Ovary (tissue), 9 donors: Measurements from ENCODE around the gene KIF26B. TPM values are rescaled to one million over a fixed set of nuclear protein-coding genes. Genes with fewer than 3 reads are reported as not detected.

Source experiments
- DNase-seq, 5 donors: peaks; one replicate each; pipeline ENCODE4 v3.0.0-alpha.2; 2019 to 2020
- H3K27ac ChIP-seq, 2 donors: fragments of 200-600 bp; one replicate each; pipeline versions ENCODE4 v1.5.1 to v1.8.0; 2019 to 2022
- H3K27me3 ChIP-seq: fragments of 200-600 bp; one replicate; pipeline ENCODE4 v1.8.0; 2022
- H3K36me3 ChIP-seq: fragments of 200-600 bp; sonication (generic); one replicate; pipeline ENCODE4 v1.5.1; 2019
- H3K4me1 ChIP-seq: one replicate; pipeline ENCODE4 v1.8.1; 2013; ENCODE audit warnings: mild to moderate bottlenecking, moderate library complexity; ENCODE audit not compliant: insufficient read depth
- H3K4me3 ChIP-seq: fragments of 200-600 bp; sonication (generic); one replicate; pipeline ENCODE4 v1.5.1; 2017
- H3K9me3 ChIP-seq, 2 donors: fragments of 200-600 bp in 1 of 2; sonication (generic) in 1 of 2; one replicate each; pipeline versions ENCODE4 v1.5.1 to v1.8.1; 2013 to 2019; ENCODE audit warnings: mild to moderate bottlenecking in 1 of 2, moderate library complexity in 1 of 2
- CTCF ChIP-seq, 3 donors: fragments of 450-650 bp in 2 of 3; fragments of 200-600 bp in 1 of 3; IDR thresholded peaks; one replicate each; pipeline versions ENCODE4 v1.5.1 to v1.8.0; 2016 to 2022; ENCODE audit warnings: antibody characterized with exemption in 3 of 3, mild to moderate bottlenecking in 1 of 3
- EP300 ChIP-seq: sonication (generic); formaldehyde crosslinking; IDR thresholded peaks from one replicate; pipeline ENCODE4 v1.6.1; 2017; ENCODE audit warnings: antibody characterized with exemption
- POLR2A ChIP-seq: fragments of 450-650 bp; IDR thresholded peaks from one replicate; pipeline ENCODE4 v1.6.1; 2017; ENCODE audit warnings: antibody characterized with exemption, mild to moderate bottlenecking, moderate library complexity
- WGBS, 3 donors: extraction: QIAGEN DNeasy Blood & Tissue Kit in 1 of 3; methylation state at CpG; one replicate each; pipeline versions ENCODE4 v1.1.5 to v1.1.7; 2013 to 2017; 5-methylcytosine and 5-hydroxymethylcytosine counted together
- intact Hi-C, 4 donors: fragments of 100-400 bp; cut with DNase I; formaldehyde crosslinking; loops; one replicate each; pipeline versions ENCODE4 v1.11.0 to v1.15.1; 2022 to 2023
- polyA plus RNA-seq, 2 donors: library from polyadenylated mRNA; stranded (reverse); fragments of 200-250 nt in 1 of 2; fragments of 350-450 nt in 1 of 2; fragmentation: Illumina TruSeq in 1 of 2; extraction: RNeasy Lipid Tissue Mini Kit (QIAGEN cat#74804) in 1 of 2; gene quantifications; one replicate each; pipeline ENCODE4 v1.2.3, GENCODE V29; 2013 to 2014
- total RNA-seq, 7 donors: library from RNA; depleted of rRNA in 2 of 7; stranded (reverse); fragments of >200 nt in 2 of 7; fragmentation: NEBNext Ultra II Directional in 3 of 7; extraction: Animal tissue kit (Norgen Biotek cat#: 25700) in 3 of 7; gene quantifications; one replicate each; pipeline versions ENCODE4 v1.1.0 to v1.2.4, GENCODE V29; 2016 to 2023
- donor health status: DM: no; HTN: no; CAD: no; lungs with moderate emphysema.
- donor health status: DM: no; HTN: no; CAD: no.
- donor health status: Bipolar disorder and iron deficiency.
- donor health status: DM: yes; HTN: yes; CAD: no.
- donor health status: DM: no; HTN: no; CAD: no.
- donor health status: DM: yes; HTN: yes; CAD: no.

KIF26B gene
- total and polyA plus RNA-seq, 9 donors, result 0.28 to 4.0 (median 0.54) TPM

DNA sequence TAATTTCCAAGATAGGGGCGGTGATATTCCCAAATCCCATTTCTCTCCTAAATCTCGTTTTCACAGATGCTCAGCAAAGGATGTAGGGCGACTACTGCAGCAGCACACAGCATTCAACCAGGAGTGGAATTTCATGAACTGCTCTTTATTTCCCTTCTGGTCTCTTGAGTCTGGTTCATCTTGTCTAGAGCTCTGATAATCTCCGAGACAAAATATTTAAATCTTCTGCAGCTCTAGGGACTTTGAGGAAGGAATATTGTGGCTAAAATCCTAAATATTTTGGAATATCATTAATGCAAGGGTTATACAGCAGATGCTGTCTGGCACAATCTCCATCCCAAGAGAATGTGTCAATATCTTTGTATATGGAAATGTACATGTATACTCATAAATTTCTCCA lies 45.4 kb downstream of the KIF26B start:
- Histone ChIP-seq H3K27me3 (no peaks in the 10 kb centered on the region), H3K4me1 (peaks cover 2% of the 10 kb centered on the region), H3K4me3 (no peak overlapping the region), H3K27ac (no peak overlapping the region), H3K36me3 (no peaks in the 10 kb centered on the region), H3K9me3 (no peaks in the 10 kb centered on the region)
- no peak for DNase-seq
- intact Hi-C loops, result no loop called here
- no peak for TF ChIP-seq CTCF (IDR thresholded peaks at IDR 0.05)
- no peak for TF ChIP-seq EP300
- no peak for TF ChIP-seq POLR2A
- 34 to 48% (median 45%) methylated on average over 4 of the region's 4 CpGs for WGBS, 3 donors

- TF ChIP-seq CTCF (IDR thresholded peaks at IDR 0.05), result no peak
- TF ChIP-seq EP300, result no peak
- DNase-seq, result no peak
- Histone ChIP-seq H3K9me3 (no peaks in the 10 kb centered on the region), H3K4me1 (peaks cover 2% of the 10 kb centered on the region), H3K27me3 (no peaks in the 10 kb centered on the region), H3K36me3 (no peaks in the 10 kb centered on the region), H3K27ac (no peak overlapping the region), H3K4me3 (no peak overlapping the region)
- intact Hi-C loops, result no loop called here
- 30 to 48% (median 40%) methylated on average over 4 of the region's 4 CpGs for WGBS, 3 donors
These were observed 46.4 kb downstream of the KIF26B start for GRCh38 chr1:245201201-245201600.

DNA sequence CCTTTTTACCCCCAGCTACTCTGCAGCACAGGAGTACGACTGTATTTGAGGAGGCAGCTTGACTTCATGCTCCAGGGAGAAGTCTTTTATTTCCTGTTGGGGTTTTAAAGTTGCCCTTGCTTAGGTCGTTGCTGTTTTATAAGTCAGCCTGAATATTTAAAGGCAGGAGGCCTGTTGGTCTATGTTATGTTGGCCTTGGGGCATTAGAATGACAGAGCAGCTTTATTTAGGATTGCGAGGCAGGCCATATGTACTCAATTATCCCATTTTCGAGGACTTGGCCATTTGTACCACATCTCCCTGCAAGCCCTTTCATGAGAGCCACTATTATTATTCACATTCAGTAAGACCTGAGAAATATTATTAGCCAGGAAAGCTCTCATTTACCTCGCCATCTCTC lies 47.0 kb downstream of the KIF26B start:
- no peak overlapping the region for H3K4me3 ChIP-seq
- peaks cover 2% of the 10 kb centered on the region for H3K4me1 ChIP-seq
- TF ChIP-seq POLR2A (no peak), CTCF (IDR thresholded peaks at IDR 0.05) (no peak), EP300 (no peak)
- H3K9me3 ChIP-seq, result no peaks in the 10 kb centered on the region
- H3K27me3 ChIP-seq, result no peaks in the 10 kb centered on the region
- WGBS, 3 donors, result 68 to 72% (median 70%) methylated on average over 5 of the region's 5 CpGs
- no peak for DNase-seq
- H3K27ac ChIP-seq, result no peak overlapping the region
- intact Hi-C loops, result no loop called here
- H3K36me3 ChIP-seq, result no peaks in the 10 kb centered on the region

GRCh38 chr1:245205396-245205795 lies 50.6 kb downstream of the KIF26B start:
- no peak for TF ChIP-seq POLR2A
- no peak for TF ChIP-seq EP300
- TF ChIP-seq CTCF (IDR thresholded peaks at IDR 0.05), result no peak
- intact Hi-C loops, result no loop called here
- 78 to 89% (median 83%) methylated on average over 3 of the region's 3 CpGs for WGBS, 3 donors
- H3K27ac ChIP-seq, result no peak overlapping the region
- H3K9me3 ChIP-seq, result no peaks in the 10 kb centered on the region
- no peaks in the 10 kb centered on the region for H3K36me3 ChIP-seq
- no peak overlapping the region for H3K4me3 ChIP-seq
- DNase-seq, result no peak
- H3K4me1 ChIP-seq, result no peaks in the 10 kb centered on the region
- no peaks in the 10 kb centered on the region for H3K27me3 ChIP-seq

- H3K27ac ChIP-seq, result no peak overlapping the region
- no peaks in the 10 kb centered on the region for H3K4me1 ChIP-seq
- WGBS, 3 donors, result 92 to 98% (median 93%) methylated on average over 1 of the region's 1 CpG
- intact Hi-C loops, result no loop called here
- no peaks in the 10 kb centered on the region for H3K9me3 ChIP-seq
- no peak for TF ChIP-seq POLR2A
- no peak for TF ChIP-seq CTCF (IDR thresholded peaks at IDR 0.05)
- no peak for TF ChIP-seq EP300
- no peaks in the 10 kb centered on the region for H3K27me3 ChIP-seq
- H3K36me3 ChIP-seq, result no peaks in the 10 kb centered on the region
- no peak overlapping the region for H3K4me3 ChIP-seq
- DNase-seq, result no peak
These were observed 51.1 kb downstream of the KIF26B start for GRCh38 chr1:245205864-245206263.
